Parathyroid adenoma (tissue), 2 donors: ENCODE results near the gene PARK7.

Source experiments
- H2AFZ ChIP-seq: fragments of 300-600 bp; sonication (generic); one replicate; pipeline ENCODE4 v1.7.0; 2017; ENCODE audit warnings: antibody characterized with exemption, mild to moderate bottlenecking
- H3K27ac ChIP-seq: fragments of 300-600 bp; sonication (generic); one replicate; pipeline ENCODE4 v1.7.0; 2017
- H3K27me3 ChIP-seq: fragments of 300-600 bp; sonication (generic); one replicate; pipeline ENCODE4 v1.7.0; 2017; ENCODE audit warnings: low read length; ENCODE audit not compliant: control insufficient read depth, insufficient read depth
- H3K36me3 ChIP-seq: fragments of 300-600 bp; sonication (generic); one replicate; pipeline ENCODE4 v1.7.0; 2017; ENCODE audit warnings: low read length; ENCODE audit not compliant: control insufficient read depth, insufficient read depth
- H3K4me1 ChIP-seq: fragments of 300-600 bp; sonication (generic); one replicate; pipeline ENCODE4 v1.7.0; 2017; ENCODE audit warnings: control low read depth
- H3K4me2 ChIP-seq: fragments of 300-600 bp; sonication (generic); one replicate; pipeline ENCODE4 v1.7.0; 2017; ENCODE audit warnings: low read length
- H3K4me3 ChIP-seq: fragments of 300-600 bp; sonication (generic); one replicate; pipeline ENCODE4 v1.7.0; 2017; ENCODE audit warnings: low read depth, low read length
- H3K79me2 ChIP-seq: fragments of 300-600 bp; sonication (generic); one replicate; pipeline ENCODE4 v1.7.0; 2017; ENCODE audit warnings: control low read depth
- H3K9ac ChIP-seq: fragments of 300-600 bp; sonication (generic); one replicate; pipeline ENCODE4 v1.7.0; 2017; ENCODE audit warnings: mild to moderate bottlenecking
- H3K9me3 ChIP-seq: fragments of 300-600 bp; sonication (generic); one replicate; pipeline ENCODE4 v1.7.0; 2017; ENCODE audit warnings: low read length; ENCODE audit not compliant: control insufficient read depth
- CTCF ChIP-seq: fragments of 300-600 bp; sonication (generic); IDR thresholded peaks from one replicate; pipeline ENCODE4 v1.7.0; 2017; ENCODE audit warnings: antibody characterized with exemption, mild to moderate bottlenecking
- donor health status: primary hyperparathyroidism.

Gene PARK7

GRCh38 chr1:7928247-7928646 lies 33.3 kb upstream of the PARK7 start:
- H3K27ac ChIP-seq = no peak overlapping the region
- no peak for TF ChIP-seq CTCF
- no peaks in the 10 kb centered on the region for H3K4me1 ChIP-seq
- H3K4me3 ChIP-seq = no peak overlapping the region
- no peaks in the 10 kb centered on the region for H3K79me2 ChIP-seq
- no peaks in the 10 kb centered on the region for H3K9me3 ChIP-seq
- H3K4me2 ChIP-seq = no peak overlapping the region
- no peaks in the 10 kb centered on the region for H3K36me3 ChIP-seq
- no peak overlapping the region for H3K9ac ChIP-seq
- H3K27me3 ChIP-seq = no peaks in the 10 kb centered on the region
- H2AFZ ChIP-seq = no peak overlapping the region

GRCh38 chr1:7929637-7930036 lies 31.9 kb upstream of the PARK7 start:
- Histone ChIP-seq H3K79me2 (no peaks in the 10 kb centered on the region), H3K4me1 (no peaks in the 10 kb centered on the region), H3K36me3 (no peaks in the 10 kb centered on the region), H2AFZ (no peak overlapping the region), H3K4me3 (no peak overlapping the region), H3K27ac (no peak overlapping the region), H3K27me3 (no peaks in the 10 kb centered on the region), H3K9ac (no peak overlapping the region), H3K4me2 (no peak overlapping the region), H3K9me3 (no peaks in the 10 kb centered on the region)
- no peak for TF ChIP-seq CTCF

GRCh38 chr1:7930645-7931445 lies 30.7 kb upstream of the PARK7 start:
- Histone ChIP-seq H3K27ac (no peak overlapping the region), H3K9me3 (no peaks in the 10 kb centered on the region), H3K9ac (no peak overlapping the region), H3K4me2 (no peak overlapping the region), H2AFZ (no peak overlapping the region), H3K27me3 (no peaks in the 10 kb centered on the region), H3K79me2 (no peaks in the 10 kb centered on the region), H3K4me3 (no peak overlapping the region), H3K4me1 (no peaks in the 10 kb centered on the region), H3K36me3 (no peaks in the 10 kb centered on the region)
- TF ChIP-seq CTCF = no peak

- no peak overlapping the region for H3K27ac ChIP-seq
- no peak for TF ChIP-seq CTCF
- H3K4me2 ChIP-seq = no peak overlapping the region
- H3K4me1 ChIP-seq = no peaks in the 10 kb centered on the region
- H2AFZ ChIP-seq = no peak overlapping the region
- H3K79me2 ChIP-seq = no peaks in the 10 kb centered on the region
- H3K36me3 ChIP-seq = no peaks in the 10 kb centered on the region
- H3K9me3 ChIP-seq = no peaks in the 10 kb centered on the region
- H3K4me3 ChIP-seq = no peak overlapping the region
- no peak overlapping the region for H3K9ac ChIP-seq
- H3K27me3 ChIP-seq = no peaks in the 10 kb centered on the region
These were observed 30.1 kb upstream of the PARK7 start for GRCh38 chr1:7931446-7931812.

- Histone ChIP-seq H3K4me1 (no peaks in the 10 kb centered on the region), H2AFZ (no peak overlapping the region), H3K4me3 (no peak overlapping the region), H3K79me2 (no peaks in the 10 kb centered on the region), H3K9me3 (no peaks in the 10 kb centered on the region), H3K27me3 (no peaks in the 10 kb centered on the region), H3K9ac (no peak overlapping the region), H3K36me3 (no peaks in the 10 kb centered on the region), H3K4me2 (no peak overlapping the region), H3K27ac (no peak overlapping the region)
- TF ChIP-seq CTCF = no peak
These were observed 28.9 kb upstream of the PARK7 start for GRCh38 chr1:7932524-7933138.
